Nephron (organoid): ENCODE measurements around the gene OR2A14.
"Not testable (repeated sequence)": the region's sequence is repeated elsewhere in the genome, so short reads cannot be mapped to it uniquely, and the experiment has no call there.

Experiments
- H3K27ac Mint-ChIP-seq, 3 experiments: 2 replicates each; pipeline ENCODE4 v1.8.0; 2020; ENCODE audit warnings: mixed read lengths in 3 of 3, mild to moderate bottlenecking in 2 of 3, moderate library complexity in 1 of 3
- H3K27me3 Mint-ChIP-seq: 2 replicates; pipeline ENCODE4 v1.8.0; 2021; ENCODE audit warnings: low read depth, mild to moderate bottlenecking, moderate library complexity, mixed read lengths
- H3K36me3 Mint-ChIP-seq: 2 replicates; pipeline ENCODE4 v1.8.0; 2020; ENCODE audit warnings: low read depth, mixed read lengths
- H3K4me1 Mint-ChIP-seq: 2 replicates; pipeline ENCODE4 v1.8.0; 2020; ENCODE audit warnings: mixed read lengths
- H3K4me3 Mint-ChIP-seq, 3 experiments: 2 replicates each; pipeline ENCODE4 v1.8.0; 2020; ENCODE audit warnings: mild to moderate bottlenecking in 3 of 3, mixed read lengths in 3 of 3, moderate library complexity in 2 of 3
- H3K9me3 Mint-ChIP-seq: 2 replicates; pipeline ENCODE4 v1.8.0; 2020; ENCODE audit warnings: mixed read lengths
- TF ChIP-seq, protein P1 (sequence below), 3 experiments: fragments of 200-600 bp; sonication (generic); IDR thresholded peaks; one replicate each; pipeline ENCODE4 v1.5.0; 2021; ENCODE audit warnings: antibody characterized with exemption in 3 of 3; ENCODE audit not compliant: unreplicated experiment in 3 of 3

The OR2A14 gene

GRCh38 chr7:144113651-144114050 lies 9.3 kb upstream of the OR2A14 start:
- H3K4me1 Mint-ChIP-seq, result no peaks in the 10 kb centered on the region
- H3K27ac Mint-ChIP-seq, result no peak overlapping the region
- H3K27me3 Mint-ChIP-seq, result no peaks in the 10 kb centered on the region
- H3K36me3 Mint-ChIP-seq, result no peaks in the 10 kb centered on the region
- no peak overlapping the region for H3K4me3 Mint-ChIP-seq
- no peaks in the 10 kb centered on the region for H3K9me3 Mint-ChIP-seq
- TF ChIP-seq, protein P1, sequence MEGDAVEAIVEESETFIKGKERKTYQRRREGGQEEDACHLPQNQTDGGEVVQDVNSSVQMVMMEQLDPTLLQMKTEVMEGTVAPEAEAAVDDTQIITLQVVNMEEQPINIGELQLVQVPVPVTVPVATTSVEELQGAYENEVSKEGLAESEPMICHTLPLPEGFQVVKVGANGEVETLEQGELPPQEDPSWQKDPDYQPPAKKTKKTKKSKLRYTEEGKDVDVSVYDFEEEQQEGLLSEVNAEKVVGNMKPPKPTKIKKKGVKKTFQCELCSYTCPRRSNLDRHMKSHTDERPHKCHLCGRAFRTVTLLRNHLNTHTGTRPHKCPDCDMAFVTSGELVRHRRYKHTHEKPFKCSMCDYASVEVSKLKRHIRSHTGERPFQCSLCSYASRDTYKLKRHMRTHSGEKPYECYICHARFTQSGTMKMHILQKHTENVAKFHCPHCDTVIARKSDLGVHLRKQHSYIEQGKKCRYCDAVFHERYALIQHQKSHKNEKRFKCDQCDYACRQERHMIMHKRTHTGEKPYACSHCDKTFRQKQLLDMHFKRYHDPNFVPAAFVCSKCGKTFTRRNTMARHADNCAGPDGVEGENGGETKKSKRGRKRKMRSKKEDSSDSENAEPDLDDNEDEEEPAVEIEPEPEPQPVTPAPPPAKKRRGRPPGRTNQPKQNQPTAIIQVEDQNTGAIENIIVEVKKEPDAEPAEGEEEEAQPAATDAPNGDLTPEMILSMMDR (IDR thresholded peaks at IDR 0.05; ENCODE audit: unreplicated experiment in 3 of 3), result no peak

- H3K27me3 Mint-ChIP-seq, result no peaks in the 10 kb centered on the region
- no peak overlapping the region for H3K27ac Mint-ChIP-seq
- H3K4me3 Mint-ChIP-seq, result no peak overlapping the region
- H3K9me3 Mint-ChIP-seq, result peaks cover 2% of the 10 kb centered on the region
- H3K36me3 Mint-ChIP-seq, result no peaks in the 10 kb centered on the region
- no peaks in the 10 kb centered on the region for H3K4me1 Mint-ChIP-seq
- TF ChIP-seq, protein P1 (IDR thresholded peaks at IDR 0.05; ENCODE audit: unreplicated experiment in 3 of 3), result no peak
Observed at GRCh38 chr7:144118341-144118740, 4.6 kb upstream of the OR2A14 start.

DNA sequence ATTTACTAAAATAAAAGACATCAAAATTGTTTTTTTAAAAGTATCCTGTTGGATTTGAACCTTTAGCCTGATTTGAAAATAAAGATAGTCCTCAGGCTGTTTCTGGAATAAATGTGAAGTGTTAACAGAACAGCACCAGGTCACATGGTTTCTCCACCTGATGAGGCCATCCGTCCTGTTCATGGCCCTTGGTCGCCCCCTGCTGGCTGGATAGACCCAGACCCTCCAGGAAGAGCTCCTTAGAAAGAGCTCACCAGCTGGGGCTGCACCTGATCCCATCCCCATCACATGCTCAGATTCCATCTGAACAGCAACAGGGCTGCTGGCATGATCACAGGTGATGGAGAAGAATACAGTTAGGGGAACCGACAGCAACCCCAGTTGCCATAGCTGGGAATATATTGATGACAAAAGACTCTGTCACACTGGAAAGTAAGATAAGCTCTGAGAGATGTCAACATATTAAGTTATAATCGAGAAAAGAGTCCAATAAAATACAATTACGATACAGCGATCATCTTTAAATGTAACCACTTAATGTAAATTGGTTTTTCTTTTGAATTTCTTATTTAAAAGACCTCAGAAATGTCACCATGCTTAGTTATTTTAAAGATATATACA lies 4.8 kb downstream of the OR2A14 start:
- no peak overlapping the region for H3K27ac Mint-ChIP-seq
- no peak overlapping the region for H3K4me3 Mint-ChIP-seq
- no peaks in the 10 kb centered on the region for H3K4me1 Mint-ChIP-seq
- no peaks in the 10 kb centered on the region for H3K9me3 Mint-ChIP-seq
- no peaks in the 10 kb centered on the region for H3K36me3 Mint-ChIP-seq
- peaks cover 4% of the 10 kb centered on the region for H3K27me3 Mint-ChIP-seq
- TF ChIP-seq, protein P1 (IDR thresholded peaks at IDR 0.05; ENCODE audit: unreplicated experiment in 3 of 3), result peak; percentile 68 to 80 (median 73)

GRCh38 chr7:144129601-144130000 lies 6.6 kb downstream of the OR2A14 start:
- H3K36me3 Mint-ChIP-seq, H3K27me3 Mint-ChIP-seq, H3K27ac Mint-ChIP-seq, H3K4me1 Mint-ChIP-seq, H3K4me3 Mint-ChIP-seq, H3K9me3 Mint-ChIP-seq: not testable (repeated sequence)

DNA sequence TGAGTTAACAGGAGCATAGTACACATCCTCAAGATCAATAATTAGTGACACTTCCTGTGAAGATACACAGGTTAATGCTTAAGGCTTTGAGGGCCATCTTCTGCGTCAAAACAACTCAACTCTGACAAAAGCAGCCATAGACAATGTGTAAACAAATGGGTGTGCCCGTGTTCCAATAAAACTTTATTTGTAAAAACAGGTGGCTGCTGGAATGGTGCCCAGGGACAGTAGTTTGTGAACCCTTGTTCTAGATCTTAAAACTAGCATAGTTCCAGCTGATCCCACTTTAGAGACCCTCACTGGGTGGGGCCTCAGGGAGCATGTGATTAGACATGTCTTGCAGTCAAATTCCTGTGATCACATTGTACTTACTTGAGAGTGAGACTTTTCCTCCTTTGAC lies 7.8 kb downstream of the OR2A14 start:
- H3K27me3 Mint-ChIP-seq, result peaks cover 8% of the 10 kb centered on the region
- no peak overlapping the region for H3K27ac Mint-ChIP-seq
- TF ChIP-seq, protein P1 (IDR thresholded peaks at IDR 0.05; ENCODE audit: unreplicated experiment in 3 of 3), result no peak
- H3K36me3 Mint-ChIP-seq, result no peaks in the 10 kb centered on the region
- no peaks in the 10 kb centered on the region for H3K9me3 Mint-ChIP-seq
- H3K4me3 Mint-ChIP-seq, result no peak overlapping the region
- no peaks in the 10 kb centered on the region for H3K4me1 Mint-ChIP-seq

DNA sequence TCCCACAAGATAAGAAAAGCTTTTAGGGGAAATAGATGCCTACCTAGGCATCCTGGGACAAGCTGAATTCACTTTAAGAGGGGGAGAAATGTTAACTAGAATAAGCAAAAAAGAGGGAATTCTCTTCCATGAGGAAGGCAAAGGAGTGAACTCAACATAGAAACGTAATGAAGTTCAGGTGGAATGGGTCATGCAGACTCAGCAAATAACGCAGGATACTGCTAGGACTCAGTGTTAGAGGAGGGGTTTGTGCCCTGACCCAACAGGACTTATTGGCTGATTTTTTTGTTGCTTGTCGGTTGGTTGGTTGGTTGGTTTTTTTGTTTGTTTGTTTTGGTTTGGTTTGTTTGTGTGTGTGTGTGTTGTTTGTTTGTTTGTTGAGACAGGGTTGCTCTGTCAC lies 9.3 kb downstream of the OR2A14 start:
- TF ChIP-seq, protein P1 (IDR thresholded peaks at IDR 0.05; ENCODE audit: unreplicated experiment in 3 of 3), result no peak
- Mint-ChIP-seq H3K27me3 (peaks cover 8% of the 10 kb centered on the region), H3K27ac (no peak overlapping the region), H3K36me3 (no peaks in the 10 kb centered on the region), H3K4me1 (no peaks in the 10 kb centered on the region), H3K4me3 (no peak overlapping the region), H3K9me3 (no peaks in the 10 kb centered on the region)
